ENCODE data around the gene VPS13D.

GRCh38 chr1:12200208-12200607 is 29.6 kb upstream of the VPS13D start:
- no peak for TF ChIP-seq CTCF (IDR thresholded peaks at IDR 0.05)
- no peak for TF ChIP-seq POLR2A (IDR thresholded peaks at IDR 0.05)

Data from testis (tissue), 2 donors.